ENCODE results near the gene PSMF1.

DNA sequence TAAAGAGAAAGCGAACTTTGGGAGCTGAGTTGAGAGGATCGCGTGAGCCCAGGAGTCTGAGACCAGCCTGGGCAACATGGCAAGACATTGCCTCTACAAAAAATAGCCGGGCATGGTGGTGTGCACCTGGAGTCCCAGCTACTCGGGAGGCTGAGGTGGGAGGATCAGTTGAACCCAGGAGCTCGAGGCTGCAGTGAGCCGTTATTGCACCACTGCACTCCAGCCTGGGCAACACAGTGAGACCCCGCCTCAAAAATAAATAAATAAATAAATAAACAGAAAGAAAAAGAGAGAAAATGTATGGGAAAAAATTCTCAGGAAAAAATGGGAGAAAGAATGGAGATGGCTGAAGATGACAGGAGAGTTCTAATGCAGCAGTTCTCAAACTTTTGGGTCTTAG lies 87.4 kb downstream of the PSMF1 start:
- TF ChIP-seq, protein P1, sequence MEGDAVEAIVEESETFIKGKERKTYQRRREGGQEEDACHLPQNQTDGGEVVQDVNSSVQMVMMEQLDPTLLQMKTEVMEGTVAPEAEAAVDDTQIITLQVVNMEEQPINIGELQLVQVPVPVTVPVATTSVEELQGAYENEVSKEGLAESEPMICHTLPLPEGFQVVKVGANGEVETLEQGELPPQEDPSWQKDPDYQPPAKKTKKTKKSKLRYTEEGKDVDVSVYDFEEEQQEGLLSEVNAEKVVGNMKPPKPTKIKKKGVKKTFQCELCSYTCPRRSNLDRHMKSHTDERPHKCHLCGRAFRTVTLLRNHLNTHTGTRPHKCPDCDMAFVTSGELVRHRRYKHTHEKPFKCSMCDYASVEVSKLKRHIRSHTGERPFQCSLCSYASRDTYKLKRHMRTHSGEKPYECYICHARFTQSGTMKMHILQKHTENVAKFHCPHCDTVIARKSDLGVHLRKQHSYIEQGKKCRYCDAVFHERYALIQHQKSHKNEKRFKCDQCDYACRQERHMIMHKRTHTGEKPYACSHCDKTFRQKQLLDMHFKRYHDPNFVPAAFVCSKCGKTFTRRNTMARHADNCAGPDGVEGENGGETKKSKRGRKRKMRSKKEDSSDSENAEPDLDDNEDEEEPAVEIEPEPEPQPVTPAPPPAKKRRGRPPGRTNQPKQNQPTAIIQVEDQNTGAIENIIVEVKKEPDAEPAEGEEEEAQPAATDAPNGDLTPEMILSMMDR (IDR thresholded peaks at IDR 0.05), result no peak
- no peak for TF ChIP-seq POLR2A (IDR thresholded peaks at IDR 0.05)

Data from Peyer's patch (tissue), 4 donors.